ENCODE data around the gene HPS1. TPM values are rescaled to one million over a fixed set of nuclear protein-coding genes. Genes with fewer than 3 reads are reported as not detected.

HPS1 gene
- total RNA-seq, 1 donor from 2014 or later, result 30.6 TPM

DNA sequence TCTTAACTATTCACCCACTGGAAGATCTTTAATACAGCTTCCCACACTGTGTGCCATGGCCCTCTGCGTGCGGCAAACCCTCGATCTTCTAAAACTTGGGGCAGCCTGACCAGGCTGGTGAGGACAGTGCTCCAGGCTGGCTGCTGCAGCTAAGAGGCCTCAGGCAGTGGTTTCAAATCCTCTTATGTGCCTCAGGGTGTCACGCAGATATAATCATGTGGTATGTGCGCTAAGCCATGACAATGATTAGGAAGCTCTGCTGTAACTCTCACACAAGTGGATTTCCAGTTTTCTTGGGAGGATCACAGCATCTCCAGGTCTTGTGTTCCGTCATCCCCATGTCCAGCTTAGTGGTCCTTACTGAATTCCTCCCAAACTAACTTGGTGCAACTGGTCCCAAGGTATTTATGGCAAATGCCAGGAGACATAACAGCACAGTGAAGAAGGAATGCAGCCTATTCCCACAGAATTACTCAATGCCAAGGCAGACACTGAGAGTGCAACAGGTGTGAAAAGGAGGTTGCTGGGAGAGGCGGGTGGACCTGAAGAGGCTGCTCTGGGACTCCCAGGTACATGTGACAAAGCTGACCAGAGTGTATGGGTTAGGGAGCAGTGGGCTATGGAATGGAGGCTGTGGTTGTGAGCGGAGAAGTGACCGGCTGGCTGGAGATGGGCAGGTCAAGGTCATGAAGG is 2.3 kb downstream of the HPS1 start:
- peaks cover 28% of the 10 kb centered on the region for H3K36me3 Mint-ChIP-seq (ENCODE audit: low read depth, unreplicated experiment)

DNA sequence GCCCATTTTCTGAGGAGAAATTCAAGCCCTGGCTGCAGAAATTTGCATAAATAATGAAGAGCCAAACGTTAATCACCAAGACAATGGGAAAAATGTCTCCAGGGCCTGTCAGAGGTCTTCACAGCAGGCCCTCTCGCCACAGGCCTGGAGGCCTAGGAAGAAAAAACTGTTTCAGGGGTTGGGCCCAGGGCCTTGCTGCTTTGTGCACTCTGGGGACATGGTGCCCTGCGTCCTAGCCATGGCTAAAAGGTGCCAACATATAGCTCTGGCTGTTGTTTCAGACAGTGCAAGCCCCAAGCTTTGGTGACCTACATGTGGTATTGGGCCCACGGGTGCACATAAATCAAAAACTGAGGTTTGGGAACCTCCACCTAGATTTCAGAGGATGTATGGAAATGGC is 8.0 kb downstream of the HPS1 start:
- DNase-seq (ENCODE audit: low spot score), result no peak
- peaks cover 51% of the 10 kb centered on the region for H3K36me3 Mint-ChIP-seq (ENCODE audit: low read depth, unreplicated experiment)
- no peak overlapping the region for H3K4me3 Mint-ChIP-seq (ENCODE audit: unreplicated experiment)
- TF ChIP-seq CTCF (IDR thresholded peaks at IDR 0.05; ENCODE audit: unreplicated experiment), result no peak
- H3K27me3 Mint-ChIP-seq (ENCODE audit: unreplicated experiment), result peaks cover 2% of the 10 kb centered on the region
- H3K4me1 Mint-ChIP-seq (ENCODE audit: unreplicated experiment), result peaks cover 5% of the 10 kb centered on the region
- no peak overlapping the region for H3K27ac Mint-ChIP-seq (ENCODE audit: unreplicated experiment)
- no peaks in the 10 kb centered on the region for H3K9me3 Mint-ChIP-seq (ENCODE audit: unreplicated experiment)

More for the DNA sequence above, 2.3 kb downstream of the HPS1 start:
- H3K27ac Mint-ChIP-seq (ENCODE audit: unreplicated experiment), result no peak overlapping the region
- peaks cover 5% of the 10 kb centered on the region for H3K4me1 Mint-ChIP-seq (ENCODE audit: unreplicated experiment)
- peaks cover 7% of the 10 kb centered on the region for H3K27me3 Mint-ChIP-seq (ENCODE audit: unreplicated experiment)
- TF ChIP-seq CTCF (IDR thresholded peaks at IDR 0.05; ENCODE audit: unreplicated experiment), result no peak
- no peaks in the 10 kb centered on the region for H3K9me3 Mint-ChIP-seq (ENCODE audit: unreplicated experiment)
- H3K4me3 Mint-ChIP-seq (ENCODE audit: unreplicated experiment), result peak overlapping the region; percentile 72
- DNase-seq (ENCODE audit: low spot score), result no peak

DNA sequence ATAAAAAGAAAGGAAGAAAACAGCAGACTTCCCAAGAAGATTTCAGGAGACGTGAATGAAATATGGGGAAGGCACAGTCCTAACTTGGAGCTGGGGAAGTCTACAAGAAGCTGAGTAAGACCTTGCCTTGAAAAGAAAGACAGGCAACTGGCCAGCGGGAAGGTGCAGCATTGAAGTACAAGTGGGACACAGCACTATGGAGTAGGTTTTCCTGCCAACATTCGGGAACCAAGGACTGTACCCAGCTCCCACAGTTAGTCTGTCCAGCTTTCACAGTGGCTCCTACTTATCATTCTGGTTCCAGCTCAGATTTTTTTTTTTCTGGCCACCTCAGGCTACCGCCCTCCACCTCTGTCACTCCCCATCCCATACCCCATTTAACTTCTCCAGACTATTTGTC is 10.0 kb downstream of the HPS1 start:
- Mint-ChIP-seq H3K4me3 (ENCODE audit: unreplicated experiment) (no peak overlapping the region), H3K27me3 (ENCODE audit: unreplicated experiment) (peaks cover 2% of the 10 kb centered on the region), H3K9me3 (ENCODE audit: unreplicated experiment) (peaks cover 4% of the 10 kb centered on the region), H3K36me3 (ENCODE audit: low read depth, unreplicated experiment) (peaks cover 60% of the 10 kb centered on the region), H3K27ac (ENCODE audit: unreplicated experiment) (no peak overlapping the region), H3K4me1 (ENCODE audit: unreplicated experiment) (peaks cover 5% of the 10 kb centered on the region)
- no peak for DNase-seq (ENCODE audit: low spot score)
- TF ChIP-seq CTCF (IDR thresholded peaks at IDR 0.05; ENCODE audit: unreplicated experiment), result no peak

GRCh38 chr10:98435178-98435577 is 11.6 kb downstream of the HPS1 start:
- no peak for TF ChIP-seq CTCF (IDR thresholded peaks at IDR 0.05; ENCODE audit: unreplicated experiment)
- Mint-ChIP-seq H3K27ac (ENCODE audit: unreplicated experiment) (no peak overlapping the region), H3K9me3 (ENCODE audit: unreplicated experiment) (peaks cover 5% of the 10 kb centered on the region), H3K4me1 (ENCODE audit: unreplicated experiment) (peaks cover 5% of the 10 kb centered on the region), H3K4me3 (ENCODE audit: unreplicated experiment) (no peak overlapping the region), H3K36me3 (ENCODE audit: low read depth, unreplicated experiment) (peaks cover 70% of the 10 kb centered on the region), H3K27me3 (ENCODE audit: unreplicated experiment) (peaks cover 3% of the 10 kb centered on the region)
- no peak for DNase-seq (ENCODE audit: low spot score)

GRCh38 chr10:98433881-98434732 is 12.6 kb downstream of the HPS1 start:
- Mint-ChIP-seq H3K27me3 (ENCODE audit: unreplicated experiment) (peaks cover 3% of the 10 kb centered on the region), H3K27ac (ENCODE audit: unreplicated experiment) (no peak overlapping the region), H3K4me1 (ENCODE audit: unreplicated experiment) (peaks cover 5% of the 10 kb centered on the region), H3K4me3 (ENCODE audit: unreplicated experiment) (no peak overlapping the region), H3K9me3 (ENCODE audit: unreplicated experiment) (peaks cover 5% of the 10 kb centered on the region), H3K36me3 (ENCODE audit: low read depth, unreplicated experiment) (peaks cover 64% of the 10 kb centered on the region)
- no peak for DNase-seq (ENCODE audit: low spot score)
- TF ChIP-seq CTCF (IDR thresholded peaks at IDR 0.05; ENCODE audit: unreplicated experiment), result no peak
